HL-60 (cell line): Measurements from ENCODE around the gene PSG11.
"Not testable (repeated sequence)": the region's sequence is repeated elsewhere in the genome, so short reads cannot be mapped to it uniquely, and the experiment has no call there.

Experiments used
- GABPA ChIP-seq: IDR thresholded peaks from 2 replicates; pipeline ENCODE4 v1.6.1; 2012; ENCODE audit warnings: low read depth
- POLR2AphosphoS5 ChIP-seq: IDR thresholded peaks from 2 replicates; pipeline ENCODE4 v1.6.1; 2012; ENCODE audit warnings: low read depth
- TF ChIP-seq, protein P1 (sequence below): IDR thresholded peaks from one replicate; pipeline ENCODE4 v1.5.1; 2011; ENCODE audit warnings: low read length, control low read depth, inconsistent platforms; ENCODE audit not compliant: insufficient read depth
- TF ChIP-seq, protein P2 (sequence below): IDR thresholded peaks from 2 replicates; pipeline ENCODE4 v1.6.1; 2012; ENCODE audit warnings: low read depth; ENCODE audit not compliant: insufficient replicate concordance

DNA sequence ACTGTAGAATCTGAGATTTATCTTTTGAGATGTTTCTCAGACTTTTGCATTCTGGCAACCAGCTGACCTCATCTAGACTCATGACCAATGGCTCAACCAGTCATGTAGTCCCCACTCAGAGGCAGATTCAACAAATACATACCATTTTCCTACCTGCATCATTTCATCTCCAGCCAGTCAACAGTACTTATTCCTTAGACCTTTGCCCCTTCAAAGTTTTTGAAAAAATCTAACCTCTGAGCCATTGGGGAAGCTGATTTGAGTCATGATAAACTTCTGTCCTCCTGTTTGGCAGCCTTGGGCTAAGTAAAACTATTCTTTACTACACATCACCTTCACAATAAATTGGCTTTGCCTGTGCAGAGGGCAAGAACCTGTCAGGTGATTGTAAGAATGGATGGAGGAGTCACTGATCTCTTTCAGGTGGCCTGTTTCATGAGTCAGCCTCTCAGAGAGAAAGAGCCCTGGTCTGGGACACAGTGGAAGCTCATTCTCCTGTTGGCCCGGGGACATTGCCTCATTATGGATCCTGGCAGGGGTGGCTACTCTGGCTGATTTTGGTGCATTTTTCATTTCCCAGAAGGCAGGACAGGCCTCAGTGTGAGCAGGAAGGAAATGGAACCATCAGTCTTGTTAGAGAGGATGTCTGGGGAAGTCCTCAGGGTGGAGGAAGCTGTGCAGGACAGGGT is 17.4 kb upstream of the PSG11 start:
- TF ChIP-seq POLR2AphosphoS5, GABPA: not testable (repeated sequence)
- TF ChIP-seq, protein P1, sequence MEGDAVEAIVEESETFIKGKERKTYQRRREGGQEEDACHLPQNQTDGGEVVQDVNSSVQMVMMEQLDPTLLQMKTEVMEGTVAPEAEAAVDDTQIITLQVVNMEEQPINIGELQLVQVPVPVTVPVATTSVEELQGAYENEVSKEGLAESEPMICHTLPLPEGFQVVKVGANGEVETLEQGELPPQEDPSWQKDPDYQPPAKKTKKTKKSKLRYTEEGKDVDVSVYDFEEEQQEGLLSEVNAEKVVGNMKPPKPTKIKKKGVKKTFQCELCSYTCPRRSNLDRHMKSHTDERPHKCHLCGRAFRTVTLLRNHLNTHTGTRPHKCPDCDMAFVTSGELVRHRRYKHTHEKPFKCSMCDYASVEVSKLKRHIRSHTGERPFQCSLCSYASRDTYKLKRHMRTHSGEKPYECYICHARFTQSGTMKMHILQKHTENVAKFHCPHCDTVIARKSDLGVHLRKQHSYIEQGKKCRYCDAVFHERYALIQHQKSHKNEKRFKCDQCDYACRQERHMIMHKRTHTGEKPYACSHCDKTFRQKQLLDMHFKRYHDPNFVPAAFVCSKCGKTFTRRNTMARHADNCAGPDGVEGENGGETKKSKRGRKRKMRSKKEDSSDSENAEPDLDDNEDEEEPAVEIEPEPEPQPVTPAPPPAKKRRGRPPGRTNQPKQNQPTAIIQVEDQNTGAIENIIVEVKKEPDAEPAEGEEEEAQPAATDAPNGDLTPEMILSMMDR, result not testable (repeated sequence)
- TF ChIP-seq, protein P2, sequence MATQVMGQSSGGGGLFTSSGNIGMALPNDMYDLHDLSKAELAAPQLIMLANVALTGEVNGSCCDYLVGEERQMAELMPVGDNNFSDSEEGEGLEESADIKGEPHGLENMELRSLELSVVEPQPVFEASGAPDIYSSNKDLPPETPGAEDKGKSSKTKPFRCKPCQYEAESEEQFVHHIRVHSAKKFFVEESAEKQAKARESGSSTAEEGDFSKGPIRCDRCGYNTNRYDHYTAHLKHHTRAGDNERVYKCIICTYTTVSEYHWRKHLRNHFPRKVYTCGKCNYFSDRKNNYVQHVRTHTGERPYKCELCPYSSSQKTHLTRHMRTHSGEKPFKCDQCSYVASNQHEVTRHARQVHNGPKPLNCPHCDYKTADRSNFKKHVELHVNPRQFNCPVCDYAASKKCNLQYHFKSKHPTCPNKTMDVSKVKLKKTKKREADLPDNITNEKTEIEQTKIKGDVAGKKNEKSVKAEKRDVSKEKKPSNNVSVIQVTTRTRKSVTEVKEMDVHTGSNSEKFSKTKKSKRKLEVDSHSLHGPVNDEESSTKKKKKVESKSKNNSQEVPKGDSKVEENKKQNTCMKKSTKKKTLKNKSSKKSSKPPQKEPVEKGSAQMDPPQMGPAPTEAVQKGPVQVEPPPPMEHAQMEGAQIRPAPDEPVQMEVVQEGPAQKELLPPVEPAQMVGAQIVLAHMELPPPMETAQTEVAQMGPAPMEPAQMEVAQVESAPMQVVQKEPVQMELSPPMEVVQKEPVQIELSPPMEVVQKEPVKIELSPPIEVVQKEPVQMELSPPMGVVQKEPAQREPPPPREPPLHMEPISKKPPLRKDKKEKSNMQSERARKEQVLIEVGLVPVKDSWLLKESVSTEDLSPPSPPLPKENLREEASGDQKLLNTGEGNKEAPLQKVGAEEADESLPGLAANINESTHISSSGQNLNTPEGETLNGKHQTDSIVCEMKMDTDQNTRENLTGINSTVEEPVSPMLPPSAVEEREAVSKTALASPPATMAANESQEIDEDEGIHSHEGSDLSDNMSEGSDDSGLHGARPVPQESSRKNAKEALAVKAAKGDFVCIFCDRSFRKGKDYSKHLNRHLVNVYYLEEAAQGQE, result not testable (repeated sequence)
